GM18519 (cell line): ENCODE measurements around the gene GSC2.

Source experiments
- ATAC-seq: cut with Tn5 transposase; IDR thresholded peaks from one replicate; pipeline ENCODE4 v1.9.1; 2021; ENCODE audit warnings: mild to moderate bottlenecking, moderate library complexity; ENCODE audit not compliant: unreplicated experiment, low FRiP score

Gene GSC2, protein sequence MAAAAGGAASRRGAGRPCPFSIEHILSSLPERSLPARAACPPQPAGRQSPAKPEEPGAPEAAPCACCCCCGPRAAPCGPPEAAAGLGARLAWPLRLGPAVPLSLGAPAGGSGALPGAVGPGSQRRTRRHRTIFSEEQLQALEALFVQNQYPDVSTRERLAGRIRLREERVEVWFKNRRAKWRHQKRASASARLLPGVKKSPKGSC

DNA sequence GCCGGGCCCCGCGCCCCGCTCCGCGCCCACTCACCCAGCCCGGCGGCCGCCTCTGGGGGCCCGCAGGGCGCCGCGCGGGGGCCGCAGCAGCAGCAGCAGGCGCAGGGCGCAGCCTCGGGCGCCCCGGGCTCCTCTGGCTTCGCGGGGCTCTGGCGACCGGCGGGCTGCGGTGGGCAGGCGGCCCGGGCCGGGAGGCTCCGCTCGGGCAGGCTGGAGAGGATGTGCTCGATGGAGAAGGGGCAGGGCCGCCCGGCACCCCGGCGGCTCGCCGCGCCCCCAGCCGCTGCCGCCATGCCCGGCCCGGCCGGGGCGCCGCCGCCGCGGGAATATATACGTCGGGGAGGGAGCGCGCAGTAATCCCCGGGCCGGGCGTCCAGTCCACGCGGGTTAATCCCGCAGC, at the start of gene GSC2:
Gene GSC2 (minus strand): TSS at position 302 of the 400 bp plus-strand sequence. CDS start 9 bp downstream, at position 293.
- no peak for ATAC-seq

DNA sequence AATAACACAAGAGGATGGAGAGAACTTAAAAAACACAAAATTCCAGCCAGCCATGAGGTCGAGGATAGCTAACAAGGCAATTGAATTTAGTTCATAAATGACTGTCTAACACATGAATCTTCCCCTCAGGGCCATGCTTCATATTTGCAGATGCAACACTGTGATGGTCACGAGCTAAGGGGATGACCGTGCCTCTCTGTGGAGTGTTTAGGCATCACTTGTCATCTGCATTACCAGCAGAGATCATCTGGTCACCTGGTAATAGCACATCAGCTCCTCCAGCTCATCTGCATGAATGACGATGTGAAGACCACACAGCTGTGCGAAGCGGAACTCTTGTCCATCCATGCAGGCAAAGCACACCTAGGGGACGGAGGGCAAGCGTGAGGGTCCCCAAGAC, 49.4 kb upstream of the GSC2 start:
- no peak for ATAC-seq

DNA sequence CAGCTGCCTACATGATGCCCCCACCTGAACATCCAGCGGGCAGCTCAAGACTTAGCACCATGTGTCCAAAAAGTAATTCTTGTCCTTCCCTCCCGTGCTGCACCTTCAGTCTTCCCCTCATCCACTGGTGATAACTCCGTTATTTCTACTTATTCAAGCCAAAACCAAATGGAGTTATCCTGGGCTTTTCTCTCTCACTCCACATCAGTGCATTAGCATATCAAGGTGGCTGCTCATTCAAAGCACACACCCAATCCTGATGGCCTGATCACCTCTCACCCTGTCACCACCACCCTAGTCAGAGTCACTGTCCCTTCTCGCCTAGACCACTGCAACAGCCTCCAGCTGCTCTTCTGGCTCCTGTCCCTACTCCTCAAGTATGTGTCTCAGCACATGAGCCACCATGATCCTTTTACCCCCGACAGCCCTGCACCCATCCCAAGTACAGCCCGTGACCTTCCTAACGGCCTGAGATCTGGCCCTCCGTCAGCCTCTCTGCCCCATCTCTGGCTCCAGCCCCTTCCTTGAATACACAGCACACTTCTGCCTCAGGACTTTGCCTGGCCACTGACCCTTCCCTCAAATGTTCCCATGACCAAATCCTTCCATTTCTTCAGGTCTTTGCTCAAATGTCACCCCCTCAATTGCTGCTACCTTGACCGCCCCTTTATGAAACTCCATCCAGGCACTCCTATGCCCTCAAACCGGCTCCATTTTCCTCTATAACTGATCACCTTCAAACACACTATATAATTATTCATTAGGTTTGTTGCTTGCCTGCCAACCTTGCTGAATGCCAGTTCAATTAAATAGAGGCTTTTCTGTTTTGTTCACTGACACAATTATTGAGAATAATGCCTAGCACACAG, 48.1 kb upstream of the GSC2 start:
- ATAC-seq = no peak

DNA sequence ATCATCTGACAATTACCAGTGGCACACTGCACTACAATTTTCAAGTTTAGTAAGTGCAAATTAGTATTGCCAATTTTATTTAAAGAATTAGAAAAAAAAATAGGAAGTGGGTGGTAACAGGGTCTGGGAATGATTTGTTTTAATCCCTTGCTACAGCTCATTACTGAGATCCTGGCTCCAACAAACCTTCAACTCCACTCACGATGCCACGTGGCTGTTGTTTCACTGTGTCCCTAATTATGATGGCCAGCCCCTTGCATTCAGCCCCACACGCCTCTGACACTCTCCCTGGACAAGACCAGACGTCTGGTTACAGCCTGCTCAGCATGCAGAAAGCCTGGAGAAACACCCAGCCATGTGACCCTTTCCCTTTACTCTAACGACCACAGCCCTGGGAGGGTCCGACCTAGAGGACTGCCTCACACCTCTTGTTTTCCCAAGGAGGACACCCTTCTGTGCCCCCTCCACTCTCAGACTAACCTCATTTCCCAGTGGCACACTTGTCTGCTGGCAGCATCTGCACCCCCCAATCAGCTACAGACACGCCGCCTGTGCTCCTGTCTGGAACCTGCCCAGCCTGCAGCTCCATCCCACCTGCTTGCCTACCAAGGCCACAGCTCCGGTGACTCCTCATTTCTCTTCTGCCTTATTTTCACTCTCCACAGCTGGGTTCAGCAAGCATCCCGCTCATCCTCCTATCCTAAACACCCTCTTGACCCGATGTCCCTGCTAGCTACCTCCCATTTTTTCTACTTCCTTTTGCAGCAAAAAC, 46.9 kb upstream of the GSC2 start:
- no peak for ATAC-seq

DNA sequence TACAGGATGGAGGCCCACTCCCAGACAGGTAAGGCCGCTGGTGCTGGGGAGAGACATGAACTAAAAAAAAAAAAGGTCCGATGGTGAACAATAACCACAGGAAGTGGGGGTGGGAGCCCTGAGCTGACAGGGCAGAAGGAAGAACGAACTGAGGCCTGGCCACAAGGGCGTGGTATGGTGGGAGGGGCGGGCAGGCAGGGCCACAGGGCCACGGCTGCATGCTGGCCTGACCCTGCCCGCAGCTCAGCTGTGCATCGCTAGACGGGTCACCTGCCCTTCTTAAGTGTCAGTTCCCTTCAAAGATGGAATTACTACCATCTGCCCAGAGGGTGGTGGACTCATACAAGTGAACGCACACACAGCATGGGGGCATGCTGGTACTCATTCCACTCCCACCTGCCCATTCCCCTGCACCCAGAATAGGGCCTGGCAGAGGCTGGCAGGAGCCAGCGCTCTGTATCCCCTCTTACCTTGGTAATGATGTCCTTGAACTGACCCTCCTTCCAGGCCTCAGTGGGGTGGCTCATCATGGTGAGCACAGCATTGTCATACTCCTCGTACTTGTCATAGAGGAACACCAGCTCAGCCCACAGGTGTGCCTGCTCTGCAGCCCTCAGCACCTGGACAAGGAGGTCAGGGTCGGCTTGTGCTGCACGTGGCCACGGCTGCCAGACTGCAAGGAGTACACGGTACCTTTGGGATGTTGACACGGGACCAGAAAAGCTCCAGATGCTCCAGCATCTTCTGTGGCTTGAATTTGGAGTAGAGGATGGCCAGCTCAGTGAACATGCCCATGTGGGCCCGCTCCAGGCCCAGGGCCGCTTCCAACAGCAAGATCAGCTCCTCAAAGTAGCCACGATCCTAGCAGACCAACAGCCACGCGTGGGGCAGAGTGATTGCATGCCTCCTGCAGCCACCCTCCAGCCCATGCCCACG, 46.0 kb upstream of the GSC2 start:
- no peak for ATAC-seq

DNA sequence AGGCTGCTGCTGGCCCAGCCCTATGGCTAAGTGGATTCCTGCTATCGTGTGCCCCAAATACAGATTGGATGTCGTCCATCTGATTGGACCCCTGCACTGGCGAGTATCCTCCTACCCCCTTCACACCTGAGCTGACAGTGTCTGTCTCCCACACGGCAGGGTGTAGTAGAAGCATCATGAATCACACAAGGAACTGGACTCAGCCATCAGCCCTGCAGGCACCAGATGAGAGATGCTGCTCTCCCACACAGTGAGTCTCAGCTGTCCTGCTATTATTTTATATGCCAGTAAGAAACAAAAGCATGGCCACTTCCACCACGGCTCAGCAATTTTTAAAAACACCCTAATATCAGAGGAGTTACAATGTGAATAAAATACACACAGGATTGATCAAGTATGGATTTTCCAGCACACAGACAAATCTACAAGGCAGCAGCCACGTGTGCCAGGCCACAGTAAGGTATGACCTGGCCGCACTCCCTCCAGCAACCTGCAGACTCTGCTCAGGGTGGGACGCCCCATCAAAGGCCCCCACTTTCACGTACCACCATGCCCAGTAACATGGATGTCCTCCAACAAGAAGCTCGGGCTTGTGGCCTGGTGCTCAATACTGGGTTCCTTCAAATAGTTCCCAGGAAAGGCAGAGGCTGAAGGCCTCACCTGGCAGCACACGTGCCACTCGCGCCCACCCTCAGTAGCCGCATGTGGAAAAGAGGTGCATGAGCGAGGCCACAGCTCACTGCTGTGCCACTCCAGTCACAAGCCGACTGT, 44.9 kb upstream of the GSC2 start:
- no peak for ATAC-seq

DNA sequence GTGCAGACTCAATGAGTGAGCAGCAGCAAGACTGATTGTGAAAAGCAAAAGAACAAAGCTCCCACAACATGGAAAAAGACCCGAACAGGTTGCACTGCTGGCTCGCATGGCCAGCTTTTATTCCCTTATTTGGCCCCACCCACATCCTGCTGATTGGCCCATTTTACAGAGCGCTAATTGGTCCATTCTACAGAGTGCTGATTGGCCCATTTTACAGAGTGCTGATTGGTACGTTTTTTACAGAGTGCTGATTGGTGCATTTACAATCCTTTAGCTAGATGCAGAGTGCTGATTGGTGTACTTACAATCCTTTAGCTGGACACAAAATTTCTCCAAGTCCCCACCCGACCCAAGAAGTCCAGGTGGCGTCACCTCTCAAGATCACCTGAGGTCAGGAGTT, 43.8 kb upstream of the GSC2 start:
- no peak for ATAC-seq

DNA sequence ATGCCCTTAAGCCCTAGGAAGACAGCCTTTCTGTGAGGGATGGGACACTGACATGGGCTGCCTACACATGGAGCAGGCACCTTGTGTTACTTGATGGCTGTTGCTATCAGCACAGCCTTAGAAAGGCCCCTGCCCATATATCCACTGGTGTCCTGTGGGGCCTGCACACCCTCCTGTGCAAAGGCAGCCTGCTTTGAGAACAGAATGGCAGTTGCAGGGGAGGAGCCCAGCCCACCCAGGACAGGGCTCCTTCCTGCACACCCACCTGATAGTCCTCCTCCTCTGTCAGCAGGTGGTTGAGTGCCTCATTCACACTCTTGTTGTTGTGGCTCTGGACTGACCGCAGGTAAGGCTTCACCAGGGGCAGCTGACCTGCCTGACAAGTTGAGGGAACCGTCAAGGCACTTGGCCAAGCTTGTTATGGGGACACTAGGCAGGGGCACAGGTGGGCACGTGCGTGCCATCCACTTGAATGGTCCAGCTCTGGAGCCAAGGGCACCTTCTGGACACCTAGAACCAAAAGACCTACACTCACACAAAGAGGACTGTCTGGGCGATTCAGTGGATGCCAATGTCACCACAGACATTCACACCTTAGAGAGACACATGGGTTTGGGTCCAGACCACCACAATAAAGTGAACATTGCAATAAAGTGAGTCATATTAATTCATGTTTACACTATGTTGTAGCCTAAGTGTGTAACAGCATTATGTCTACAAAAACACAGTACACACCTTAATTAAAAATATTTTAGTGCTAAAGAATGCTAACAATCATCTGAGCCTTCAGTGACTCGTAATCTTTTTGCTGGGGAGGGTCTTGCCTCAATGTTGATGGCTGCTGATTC, 37.8 kb upstream of the GSC2 start:
- ATAC-seq = no peak

DNA sequence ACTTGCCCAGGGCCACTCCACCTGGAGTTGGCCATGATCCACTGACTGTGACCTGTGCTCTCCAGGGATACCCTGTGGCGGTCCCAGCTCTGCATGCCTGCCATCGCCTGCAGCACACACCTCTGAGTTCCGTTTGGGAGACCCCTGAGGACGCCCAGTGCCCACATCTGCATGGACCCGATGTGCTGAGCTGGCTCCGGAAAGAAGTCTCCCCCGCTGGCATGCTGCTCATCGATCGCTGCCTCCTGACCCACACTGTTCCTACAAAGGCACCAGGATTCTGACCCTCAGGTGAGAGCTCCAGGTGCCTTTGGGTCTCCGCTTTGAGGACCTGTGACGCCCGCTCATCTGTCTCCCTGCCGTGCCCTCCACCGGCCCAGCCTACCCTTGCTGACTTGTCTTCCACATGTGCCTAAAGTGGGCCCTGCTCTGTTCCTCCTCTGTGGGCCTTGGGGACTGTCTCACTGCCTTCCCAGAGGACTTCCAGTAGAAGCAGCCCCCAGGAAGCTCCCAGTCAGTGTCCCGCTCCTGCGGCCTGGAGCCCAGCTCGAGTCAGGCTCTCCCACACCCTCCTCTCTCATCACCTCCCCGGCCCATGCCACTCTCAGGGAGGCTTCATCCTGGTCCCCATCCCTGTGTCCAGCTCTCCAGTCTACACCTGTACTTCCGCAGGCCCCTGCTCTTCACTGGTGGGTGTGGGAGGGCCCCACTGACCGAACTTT, 34.3 kb upstream of the GSC2 start:
- ATAC-seq = no peak

DNA sequence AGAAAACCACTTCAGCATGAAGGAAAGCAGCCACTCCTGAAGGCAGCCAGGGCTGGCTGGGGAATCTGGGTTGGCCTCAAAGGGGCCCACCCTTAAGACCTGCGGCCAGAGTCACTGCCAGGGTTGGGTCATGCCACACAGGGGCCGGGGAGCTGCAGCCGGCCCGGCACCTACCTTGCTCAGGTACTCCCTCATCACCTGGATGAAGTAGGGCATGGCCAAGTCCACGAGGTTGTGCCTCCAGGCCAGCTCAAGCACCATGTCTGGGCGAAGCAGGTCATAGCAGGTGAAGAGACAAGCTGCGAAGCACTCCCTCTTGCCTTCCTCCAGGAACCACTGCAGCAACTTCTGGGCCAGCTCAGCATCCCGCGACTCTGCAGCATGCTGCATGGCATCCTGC, 33.1 kb upstream of the GSC2 start:
- ATAC-seq = no peak

DNA sequence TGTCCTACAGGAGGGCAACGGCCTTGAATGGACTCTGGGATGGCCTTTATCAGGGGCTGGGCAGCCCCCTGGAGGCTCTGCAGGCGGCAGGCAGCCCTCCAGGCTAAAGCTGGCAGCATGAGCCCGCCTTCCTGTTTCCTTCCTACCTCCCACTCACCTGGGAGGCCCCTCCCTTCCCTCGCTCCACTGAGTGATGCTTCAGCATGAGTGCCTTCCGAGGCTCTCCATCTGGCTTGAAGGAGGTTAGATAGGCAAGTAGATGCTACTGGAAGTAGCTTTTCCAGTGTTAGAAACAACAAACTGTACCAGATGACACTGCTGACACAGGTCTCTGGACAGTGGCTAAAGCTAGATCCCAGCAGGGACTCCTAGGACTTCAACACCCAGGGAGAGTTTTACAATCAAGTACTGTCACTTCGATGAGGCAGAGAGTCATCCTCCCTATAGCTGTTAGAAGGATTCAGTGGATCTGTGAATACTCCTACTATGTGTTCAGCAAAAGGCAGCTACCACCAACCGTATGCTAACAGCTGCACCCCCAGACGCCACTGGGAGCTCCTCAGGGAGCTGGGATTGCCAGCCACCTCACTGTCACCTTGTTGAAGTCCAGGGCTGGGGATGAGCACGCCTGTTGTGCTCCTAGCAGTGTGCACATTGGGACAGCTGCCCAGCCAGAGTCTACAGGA, 32.5 kb upstream of the GSC2 start:
- no peak for ATAC-seq

DNA sequence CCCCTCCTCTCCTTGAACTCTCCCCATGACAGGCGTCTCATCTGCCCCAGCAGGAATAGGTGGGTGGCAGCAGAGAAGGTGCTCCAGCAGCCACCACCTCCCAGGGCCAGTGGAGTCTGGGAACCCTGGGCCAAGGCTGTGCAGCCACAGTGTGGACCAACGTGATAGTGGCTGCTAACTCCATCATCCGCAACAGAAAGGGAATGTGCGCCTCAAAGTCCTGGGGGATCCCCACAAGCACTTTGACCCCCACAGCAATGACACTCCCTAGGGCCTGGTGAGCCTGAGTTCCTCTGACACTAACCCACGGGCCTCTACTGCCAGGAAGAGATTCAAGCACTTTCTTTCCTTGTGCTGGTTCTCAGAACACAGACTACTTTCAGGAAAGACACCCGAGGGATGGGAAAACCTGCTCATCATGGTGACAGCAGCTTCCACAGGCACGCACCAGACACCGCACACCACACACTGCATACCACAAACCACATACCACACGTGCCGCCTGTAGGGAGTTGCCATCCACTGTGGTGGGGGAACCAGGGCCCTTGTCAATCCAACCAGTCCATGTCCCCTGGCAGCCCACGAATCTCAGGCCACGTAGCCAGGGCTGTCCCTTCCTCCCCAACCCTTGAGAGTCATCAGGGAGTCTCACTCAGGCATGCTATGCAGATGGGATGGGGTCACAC, 31.8 kb upstream of the GSC2 start:
- no peak for ATAC-seq

DNA sequence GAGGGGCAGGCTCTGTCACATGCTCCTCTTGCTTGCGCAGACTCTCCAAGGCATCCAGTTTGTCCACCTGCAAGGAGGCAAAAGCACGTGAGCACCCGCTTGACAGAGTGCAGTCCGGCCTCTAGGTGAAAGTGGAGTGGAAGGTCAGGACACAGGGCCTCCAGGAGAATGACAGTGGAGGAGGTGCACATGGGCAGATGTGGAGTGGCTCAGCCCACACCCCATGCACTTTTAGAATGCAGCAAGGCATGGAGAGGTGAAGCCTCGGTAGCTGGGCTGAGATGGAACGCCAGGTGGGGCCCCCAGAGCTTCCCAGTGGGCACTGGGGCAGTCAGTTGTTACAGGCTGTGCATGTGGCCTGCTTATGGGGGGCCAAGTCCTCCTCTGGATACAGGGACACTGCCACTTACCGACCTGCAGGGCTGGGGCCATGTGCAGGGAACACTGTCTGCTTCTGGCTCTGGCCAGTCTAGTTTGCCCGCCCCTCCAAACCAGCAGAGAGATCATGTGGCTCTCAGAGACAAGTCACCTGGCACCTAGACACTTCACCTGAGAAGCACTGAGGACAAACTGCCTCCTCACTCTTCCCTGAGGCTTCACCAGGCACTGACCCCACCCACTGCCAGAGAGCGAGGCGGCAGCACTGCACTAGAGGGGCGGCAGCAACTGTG, 30.8 kb upstream of the GSC2 start:
- no peak for ATAC-seq

DNA sequence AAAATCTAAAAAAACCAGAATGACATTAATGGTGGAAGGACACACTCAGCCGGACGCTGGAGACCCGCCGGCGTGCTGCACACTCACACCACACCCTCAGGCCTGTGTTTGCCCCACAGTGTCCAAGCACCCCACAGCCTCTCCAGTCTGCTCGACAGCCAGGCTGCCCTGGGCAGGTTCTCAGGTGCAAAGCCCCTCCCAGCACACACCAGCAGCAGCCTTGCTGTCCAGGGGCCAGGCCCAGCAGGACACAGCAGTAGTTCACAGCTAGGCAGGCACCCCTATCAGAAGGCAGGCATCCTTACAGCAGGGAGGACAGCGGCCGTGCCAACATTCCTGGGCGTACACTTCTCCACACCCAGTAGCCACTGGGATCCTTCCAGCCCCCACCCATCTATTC, 30.1 kb upstream of the GSC2 start:
- ATAC-seq = no peak

DNA sequence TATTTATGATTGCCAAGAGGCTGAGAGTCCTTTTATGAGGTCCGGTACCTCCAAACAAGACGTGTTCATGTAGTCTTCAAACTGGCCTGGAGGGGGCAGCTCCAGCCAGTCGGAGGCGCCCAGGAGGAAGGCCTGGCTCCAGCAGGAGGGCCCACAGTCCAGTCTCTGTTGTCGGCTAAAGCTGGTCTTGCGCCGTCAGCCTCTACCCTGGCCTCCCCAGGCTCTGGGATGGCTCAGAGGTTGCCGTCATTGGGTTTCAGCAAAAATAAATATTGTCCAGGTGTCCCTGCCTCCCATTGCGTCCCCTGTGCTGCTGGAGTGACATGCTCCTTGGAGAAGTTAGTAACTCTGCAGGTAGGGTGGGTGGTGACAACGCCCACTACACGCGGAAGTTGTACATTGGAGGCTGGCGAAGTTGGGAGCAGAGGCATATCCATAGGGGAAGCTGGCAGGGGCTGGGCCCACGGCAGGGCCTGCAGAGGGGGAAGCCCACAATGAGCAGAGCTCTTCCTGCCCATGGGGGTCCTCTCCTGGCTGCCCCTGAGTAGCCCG, 29.5 kb upstream of the GSC2 start:
- ATAC-seq = no peak
